Measurements from ENCODE around the gene FSTL5. TPM values are rescaled to one million over a fixed set of nuclear protein-coding genes. Genes with fewer than 3 reads are reported as not detected.

FSTL5 gene
- total and polyA plus RNA-seq, 4 donors, result 0.01 to 0.08 TPM; not detected in 2

DNA sequence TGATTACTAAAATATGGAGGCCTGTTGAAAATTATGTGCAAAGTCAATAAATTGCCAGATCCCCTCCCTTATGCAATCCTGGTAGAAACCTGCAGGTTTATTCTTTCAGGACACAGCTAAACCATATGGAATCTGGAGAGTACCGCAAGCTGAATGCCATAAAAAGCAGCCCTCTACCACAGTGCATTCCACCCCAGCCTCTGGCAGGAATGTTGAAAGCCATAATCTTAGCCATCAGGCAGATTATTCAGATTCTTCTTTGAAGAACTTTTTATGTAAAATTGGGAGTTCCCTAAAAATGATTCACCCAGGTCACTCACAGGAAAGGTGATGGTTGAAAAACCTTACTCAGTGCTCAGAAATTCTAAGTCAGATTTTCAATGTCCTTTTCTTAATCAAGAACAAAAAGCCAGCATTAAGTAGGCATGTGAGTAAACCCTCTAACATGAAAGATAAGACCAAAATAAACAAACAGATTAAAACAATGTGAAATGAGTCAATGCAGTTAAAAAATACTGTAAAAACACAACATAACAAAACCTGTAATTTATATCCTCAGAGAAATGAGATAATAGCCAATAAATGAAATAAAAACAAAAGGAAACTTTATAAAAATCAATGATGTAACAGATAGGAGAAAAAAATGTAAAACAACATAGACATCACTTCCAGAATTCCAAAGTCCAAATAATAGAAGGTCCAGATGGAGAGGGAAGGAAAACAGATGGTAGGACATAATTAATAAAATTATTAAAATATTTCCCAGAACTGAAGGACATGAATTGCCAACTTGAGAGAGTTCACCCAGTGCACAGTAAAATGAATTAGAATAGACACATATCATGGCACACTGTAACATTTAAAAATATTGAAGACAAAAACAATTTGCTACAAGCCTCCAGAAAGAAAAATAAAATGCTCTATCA is 226.9 kb downstream of the FSTL5 start:
- H3K27ac ChIP-seq (ENCODE audit: low read depth in 1 of 2, low read length in 2 of 2), result no peak overlapping the region
- TF ChIP-seq EGR1 (IDR thresholded peaks at IDR 0.05; ENCODE audit: low read depth in 2 of 2) (no peak), YY1 (IDR thresholded peaks at IDR 0.05) (no peak), FOXA2 (IDR thresholded peaks at IDR 0.05) (no peak), TAF1 (conservative IDR thresholded peaks at IDR 0.05) (no peak), HNF4G (IDR thresholded peaks at IDR 0.05) (no peak), JUND (IDR thresholded peaks at IDR 0.05) (no peak), RAD21 (IDR thresholded peaks at IDR 0.05) (no peak)
- TF ChIP-seq, protein P1, sequence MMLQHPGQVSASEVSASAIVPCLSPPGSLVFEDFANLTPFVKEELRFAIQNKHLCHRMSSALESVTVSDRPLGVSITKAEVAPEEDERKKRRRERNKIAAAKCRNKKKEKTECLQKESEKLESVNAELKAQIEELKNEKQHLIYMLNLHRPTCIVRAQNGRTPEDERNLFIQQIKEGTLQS (IDR thresholded peaks at IDR 0.05), result no peak
- TF ChIP-seq, protein P2, sequence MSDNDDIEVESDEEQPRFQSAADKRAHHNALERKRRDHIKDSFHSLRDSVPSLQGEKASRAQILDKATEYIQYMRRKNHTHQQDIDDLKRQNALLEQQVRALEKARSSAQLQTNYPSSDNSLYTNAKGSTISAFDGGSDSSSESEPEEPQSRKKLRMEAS (IDR thresholded peaks at IDR 0.05), result no peak
- TF ChIP-seq, protein P3, sequence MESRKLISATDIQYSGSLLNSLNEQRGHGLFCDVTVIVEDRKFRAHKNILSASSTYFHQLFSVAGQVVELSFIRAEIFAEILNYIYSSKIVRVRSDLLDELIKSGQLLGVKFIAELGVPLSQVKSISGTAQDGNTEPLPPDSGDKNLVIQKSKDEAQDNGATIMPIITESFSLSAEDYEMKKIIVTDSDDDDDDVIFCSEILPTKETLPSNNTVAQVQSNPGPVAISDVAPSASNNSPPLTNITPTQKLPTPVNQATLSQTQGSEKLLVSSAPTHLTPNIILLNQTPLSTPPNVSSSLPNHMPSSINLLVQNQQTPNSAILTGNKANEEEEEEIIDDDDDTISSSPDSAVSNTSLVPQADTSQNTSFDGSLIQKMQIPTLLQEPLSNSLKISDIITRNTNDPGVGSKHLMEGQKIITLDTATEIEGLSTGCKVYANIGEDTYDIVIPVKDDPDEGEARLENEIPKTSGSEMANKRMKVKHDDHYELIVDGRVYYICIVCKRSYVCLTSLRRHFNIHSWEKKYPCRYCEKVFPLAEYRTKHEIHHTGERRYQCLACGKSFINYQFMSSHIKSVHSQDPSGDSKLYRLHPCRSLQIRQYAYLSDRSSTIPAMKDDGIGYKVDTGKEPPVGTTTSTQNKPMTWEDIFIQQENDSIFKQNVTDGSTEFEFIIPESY (IDR thresholded peaks at IDR 0.05), result no peak
- no peaks in the 10 kb centered on the region for H3K9me3 ChIP-seq (ENCODE audit: control insufficient read depth in 4 of 4, low read length in 3 of 4)
- H3K27me3 ChIP-seq (ENCODE audit: control insufficient read depth in 4 of 4, insufficient read depth in 4 of 4, low read length in 3 of 4), result peaks cover 0 to 5% (median 0%) of the 10 kb centered on the region in 4 donors
- no peak overlapping the region for H3K4me3 ChIP-seq (ENCODE audit: low read depth in 1 of 3, low read length in 3 of 3)
- no peak overlapping the region for H3K9ac ChIP-seq (ENCODE audit: low read depth in 1 of 2, low read length in 2 of 2)
- 93% methylated on average over 1 of the region's 1 CpG for WGBS
- H3K4me1 ChIP-seq (ENCODE audit: control insufficient read depth in 4 of 4, insufficient read depth in 4 of 4, low read length in 3 of 4), result no peaks in the 10 kb centered on the region
- no peak for DNase-seq (ENCODE audit: low spot score)
- no peaks in the 10 kb centered on the region for H3K36me3 ChIP-seq (ENCODE audit: control insufficient read depth in 4 of 4, insufficient read depth in 3 of 4, low read depth in 1 of 4, low read length in 3 of 4)

DNA sequence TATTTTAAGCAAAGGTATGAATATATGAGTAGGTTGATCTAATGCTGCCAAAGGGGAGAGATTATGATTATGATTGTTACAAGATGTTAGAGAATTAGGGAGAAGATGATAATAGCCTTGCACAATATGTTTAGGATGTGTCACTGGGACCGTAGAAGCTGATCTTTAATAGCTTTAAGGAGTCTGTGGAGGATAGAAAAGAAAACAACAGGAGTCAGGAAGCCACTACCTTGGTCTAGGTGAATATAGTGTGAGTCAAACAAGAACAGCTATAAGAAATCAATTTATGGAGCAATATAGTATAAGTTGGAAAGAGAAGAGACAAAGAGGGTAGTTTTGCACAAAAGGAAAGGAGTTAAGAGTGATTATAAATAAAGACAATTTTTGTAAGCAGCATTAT is 232.7 kb downstream of the FSTL5 start:
- H3K9me3 ChIP-seq (ENCODE audit: control insufficient read depth in 4 of 4, low read length in 3 of 4), result no peaks in the 10 kb centered on the region
- no peak for TF ChIP-seq TAF1 (conservative IDR thresholded peaks at IDR 0.05)
- TF ChIP-seq YY1 (IDR thresholded peaks at IDR 0.05), result no peak
- TF ChIP-seq, protein P3 (IDR thresholded peaks at IDR 0.05), result no peak
- TF ChIP-seq, protein P4, sequence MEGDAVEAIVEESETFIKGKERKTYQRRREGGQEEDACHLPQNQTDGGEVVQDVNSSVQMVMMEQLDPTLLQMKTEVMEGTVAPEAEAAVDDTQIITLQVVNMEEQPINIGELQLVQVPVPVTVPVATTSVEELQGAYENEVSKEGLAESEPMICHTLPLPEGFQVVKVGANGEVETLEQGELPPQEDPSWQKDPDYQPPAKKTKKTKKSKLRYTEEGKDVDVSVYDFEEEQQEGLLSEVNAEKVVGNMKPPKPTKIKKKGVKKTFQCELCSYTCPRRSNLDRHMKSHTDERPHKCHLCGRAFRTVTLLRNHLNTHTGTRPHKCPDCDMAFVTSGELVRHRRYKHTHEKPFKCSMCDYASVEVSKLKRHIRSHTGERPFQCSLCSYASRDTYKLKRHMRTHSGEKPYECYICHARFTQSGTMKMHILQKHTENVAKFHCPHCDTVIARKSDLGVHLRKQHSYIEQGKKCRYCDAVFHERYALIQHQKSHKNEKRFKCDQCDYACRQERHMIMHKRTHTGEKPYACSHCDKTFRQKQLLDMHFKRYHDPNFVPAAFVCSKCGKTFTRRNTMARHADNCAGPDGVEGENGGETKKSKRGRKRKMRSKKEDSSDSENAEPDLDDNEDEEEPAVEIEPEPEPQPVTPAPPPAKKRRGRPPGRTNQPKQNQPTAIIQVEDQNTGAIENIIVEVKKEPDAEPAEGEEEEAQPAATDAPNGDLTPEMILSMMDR (IDR thresholded peaks at IDR 0.05; ENCODE audit: low read depth, low read length, missing input control), result no peak
- no peak for TF ChIP-seq EGR1 (IDR thresholded peaks at IDR 0.05; ENCODE audit: low read depth in 2 of 2)
- no peak for TF ChIP-seq FOXA2 (IDR thresholded peaks at IDR 0.05)
- TF ChIP-seq, protein P5, sequence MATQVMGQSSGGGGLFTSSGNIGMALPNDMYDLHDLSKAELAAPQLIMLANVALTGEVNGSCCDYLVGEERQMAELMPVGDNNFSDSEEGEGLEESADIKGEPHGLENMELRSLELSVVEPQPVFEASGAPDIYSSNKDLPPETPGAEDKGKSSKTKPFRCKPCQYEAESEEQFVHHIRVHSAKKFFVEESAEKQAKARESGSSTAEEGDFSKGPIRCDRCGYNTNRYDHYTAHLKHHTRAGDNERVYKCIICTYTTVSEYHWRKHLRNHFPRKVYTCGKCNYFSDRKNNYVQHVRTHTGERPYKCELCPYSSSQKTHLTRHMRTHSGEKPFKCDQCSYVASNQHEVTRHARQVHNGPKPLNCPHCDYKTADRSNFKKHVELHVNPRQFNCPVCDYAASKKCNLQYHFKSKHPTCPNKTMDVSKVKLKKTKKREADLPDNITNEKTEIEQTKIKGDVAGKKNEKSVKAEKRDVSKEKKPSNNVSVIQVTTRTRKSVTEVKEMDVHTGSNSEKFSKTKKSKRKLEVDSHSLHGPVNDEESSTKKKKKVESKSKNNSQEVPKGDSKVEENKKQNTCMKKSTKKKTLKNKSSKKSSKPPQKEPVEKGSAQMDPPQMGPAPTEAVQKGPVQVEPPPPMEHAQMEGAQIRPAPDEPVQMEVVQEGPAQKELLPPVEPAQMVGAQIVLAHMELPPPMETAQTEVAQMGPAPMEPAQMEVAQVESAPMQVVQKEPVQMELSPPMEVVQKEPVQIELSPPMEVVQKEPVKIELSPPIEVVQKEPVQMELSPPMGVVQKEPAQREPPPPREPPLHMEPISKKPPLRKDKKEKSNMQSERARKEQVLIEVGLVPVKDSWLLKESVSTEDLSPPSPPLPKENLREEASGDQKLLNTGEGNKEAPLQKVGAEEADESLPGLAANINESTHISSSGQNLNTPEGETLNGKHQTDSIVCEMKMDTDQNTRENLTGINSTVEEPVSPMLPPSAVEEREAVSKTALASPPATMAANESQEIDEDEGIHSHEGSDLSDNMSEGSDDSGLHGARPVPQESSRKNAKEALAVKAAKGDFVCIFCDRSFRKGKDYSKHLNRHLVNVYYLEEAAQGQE (IDR thresholded peaks at IDR 0.05), result no peak
- H3K36me3 ChIP-seq (ENCODE audit: control insufficient read depth in 4 of 4, insufficient read depth in 3 of 4, low read depth in 1 of 4, low read length in 3 of 4), result no peaks in the 10 kb centered on the region
- no peak overlapping the region for H3K4me3 ChIP-seq (ENCODE audit: low read depth in 1 of 3, low read length in 3 of 3)
- H3K27me3 ChIP-seq (ENCODE audit: control insufficient read depth in 4 of 4, insufficient read depth in 4 of 4, low read length in 3 of 4), result peaks cover 0 to 2% (median 0%) of the 10 kb centered on the region in 4 donors
- 77% methylated on average over 1 of the region's 1 CpG for WGBS
- DNase-seq (ENCODE audit: low spot score), result no peak
- no peak overlapping the region for H3K9ac ChIP-seq (ENCODE audit: low read depth in 1 of 2, low read length in 2 of 2)
- no peaks in the 10 kb centered on the region for H3K4me1 ChIP-seq (ENCODE audit: control insufficient read depth in 4 of 4, insufficient read depth in 4 of 4, low read length in 3 of 4)
- H3K27ac ChIP-seq (ENCODE audit: low read depth in 1 of 2, low read length in 2 of 2), result no peak overlapping the region
